NCI-H1417 (cell line): ENCODE data around the gene UBE2L6.

ENCODE experiments used
- DNase-seq, 3 experiments: peaks; one replicate each; lab custom pipeline; 2025; lab: John Stamatoyannopoulos, UW

UBE2L6 gene

DNA sequence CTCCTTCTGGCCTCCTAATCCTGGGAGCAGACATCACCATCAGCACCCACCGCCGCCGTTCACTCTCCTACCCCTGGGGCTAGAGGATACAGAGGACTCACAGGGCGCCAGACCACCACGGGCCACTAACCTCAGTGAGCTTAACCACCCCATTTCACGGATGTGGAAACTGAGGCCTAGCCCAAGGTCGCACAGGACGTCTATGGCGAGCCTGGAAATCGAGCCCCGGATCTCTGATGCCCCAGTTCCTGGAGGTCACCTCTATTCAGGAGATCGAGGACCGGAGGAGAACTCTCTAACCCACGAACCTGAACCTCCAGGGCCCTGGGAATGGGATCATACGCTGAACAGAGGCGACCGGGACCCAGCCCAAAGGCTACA lies 37.3 kb downstream of the UBE2L6 start:
- DNase-seq, result no peak

DNA sequence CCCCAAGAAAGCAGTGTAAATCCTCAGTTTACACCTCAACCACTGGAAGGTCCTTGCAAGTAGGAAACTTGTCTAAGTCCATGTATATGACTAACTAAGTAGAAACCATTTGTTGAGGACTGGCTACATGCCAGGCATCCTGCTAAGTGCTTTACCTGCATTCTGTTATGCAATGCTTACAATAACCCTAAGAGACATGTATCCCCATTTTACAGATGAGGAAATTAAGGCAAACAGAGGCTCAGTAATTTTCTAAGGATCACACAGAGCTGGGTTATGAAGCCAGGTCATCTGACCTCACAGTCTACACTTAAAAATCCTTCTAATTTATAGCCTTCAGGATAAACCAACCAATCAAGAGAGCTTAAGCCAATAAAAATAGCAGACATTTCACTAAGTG lies 38.5 kb downstream of the UBE2L6 start:
- DNase-seq, result no peak

DNA sequence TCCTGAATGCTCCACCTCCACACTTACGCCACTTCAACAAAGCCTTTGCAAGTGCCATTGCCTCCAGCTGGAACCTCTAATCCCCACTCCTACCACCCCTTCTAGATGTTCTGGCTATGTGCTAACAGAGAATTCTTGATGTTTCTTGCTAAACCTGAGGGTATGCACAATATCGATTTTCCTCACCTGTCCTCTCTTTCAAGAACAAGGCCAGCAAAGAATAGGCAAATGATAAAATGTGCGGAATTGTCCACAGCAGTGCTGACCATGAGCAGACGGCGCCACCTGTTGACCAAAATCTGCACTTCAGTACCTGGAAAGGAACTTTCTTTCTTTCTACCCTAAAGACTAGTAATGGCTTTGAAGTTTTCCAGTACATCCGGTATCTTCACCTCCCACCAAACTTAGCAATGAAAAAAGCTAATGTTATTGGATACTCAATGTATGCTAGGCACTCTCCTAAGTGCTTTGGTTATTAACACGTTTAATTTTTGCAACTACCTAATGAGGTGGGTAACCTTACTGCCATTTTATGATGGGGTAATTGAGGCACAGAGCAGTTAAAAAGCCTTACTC lies 40.3 kb downstream of the UBE2L6 start:
- peak; percentile 51 to 76 (median 68) for DNase-seq

DNA sequence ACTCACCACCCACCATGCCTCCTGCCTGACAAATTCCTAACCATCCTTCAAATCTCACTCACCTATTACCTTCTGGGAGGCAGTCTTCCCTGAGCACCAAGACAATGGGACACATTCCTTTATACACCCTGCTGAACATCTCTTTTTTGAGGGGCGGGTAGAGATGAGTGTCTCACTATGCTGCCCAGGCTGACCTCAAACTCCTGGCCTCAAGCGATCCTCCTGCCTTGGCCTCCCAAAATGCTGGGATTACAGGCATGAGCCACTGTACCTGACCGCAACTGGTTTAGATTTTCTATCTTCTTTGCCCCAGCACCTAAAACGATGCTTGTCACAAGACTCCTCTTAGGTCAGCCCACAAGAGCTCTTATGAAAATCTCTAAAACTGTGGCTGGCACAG lies 44.1 kb downstream of the UBE2L6 start:
- DNase-seq, result no peak

DNA sequence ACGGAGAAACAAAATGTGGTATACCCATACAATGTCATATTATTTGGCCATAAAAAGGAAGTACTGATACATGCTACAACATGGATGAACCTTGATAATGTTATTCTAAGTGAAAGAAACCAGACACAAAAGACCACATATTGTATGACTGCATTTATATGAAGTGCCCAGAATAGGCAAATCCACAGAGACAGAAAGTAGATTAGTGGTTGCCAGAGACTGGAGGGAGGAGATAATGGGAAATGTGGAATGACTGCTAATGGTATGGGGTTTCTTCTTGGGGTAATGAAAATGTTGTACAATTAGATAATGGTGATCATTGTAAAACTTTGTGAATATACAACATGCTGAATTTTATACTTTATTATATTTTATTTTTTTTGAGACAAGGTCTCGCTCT lies 46.4 kb downstream of the UBE2L6 start:
- no peak for DNase-seq

DNA sequence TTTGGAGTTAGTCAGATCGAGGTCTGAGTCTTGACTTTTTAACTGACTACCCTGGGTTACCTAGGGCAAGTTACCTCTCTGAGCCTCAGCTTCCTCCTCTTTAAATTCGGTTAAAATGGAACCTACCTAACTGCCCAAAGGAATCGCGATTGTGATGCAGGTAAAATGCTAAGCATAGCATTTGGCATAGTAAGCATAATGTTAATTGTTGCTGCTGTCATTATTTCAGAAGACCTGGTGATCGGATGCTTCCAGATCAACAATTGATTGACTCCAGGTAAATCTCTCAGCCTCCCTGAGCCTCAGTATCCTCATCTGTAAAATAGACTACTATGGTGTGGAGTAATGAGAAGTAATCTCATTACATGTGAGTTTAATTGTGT lies 51.4 kb downstream of the UBE2L6 start:
- no peak for DNase-seq

DNA sequence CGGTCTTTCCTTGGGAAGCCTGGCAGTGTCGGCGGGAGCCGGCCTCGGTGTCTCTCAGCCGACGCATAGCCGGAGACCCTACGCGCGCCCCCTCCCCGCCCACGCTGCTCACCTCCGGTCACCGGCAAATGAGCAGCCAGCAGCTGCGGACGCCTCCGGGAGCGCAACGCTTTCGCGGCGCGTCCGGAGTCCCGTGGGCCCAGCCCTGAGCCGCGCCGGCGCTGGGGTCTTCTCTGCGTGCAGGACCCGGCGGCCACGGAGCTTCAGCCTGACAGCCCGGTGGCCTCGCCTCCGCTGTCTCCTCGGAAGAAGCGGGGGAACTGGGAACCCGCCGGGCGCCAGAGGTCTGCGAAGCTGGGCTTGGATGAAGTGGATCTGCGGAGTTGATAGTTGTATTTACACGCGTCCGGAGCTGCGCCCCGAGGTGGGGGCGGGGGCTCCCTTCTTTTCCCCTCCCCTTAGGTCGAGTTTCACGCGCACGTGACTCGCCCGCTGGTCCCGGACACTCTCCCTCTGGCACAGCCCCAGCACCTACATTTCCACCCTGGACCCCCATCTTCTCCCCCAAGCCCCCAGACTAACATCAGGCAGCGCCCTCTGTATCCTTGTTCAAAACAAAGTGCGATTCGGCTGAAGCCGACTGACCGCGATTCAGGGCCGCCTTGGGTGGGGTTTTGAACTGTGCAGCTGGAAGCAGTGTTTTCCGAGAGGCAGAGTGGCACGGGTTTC lies 52.0 kb downstream of the UBE2L6 start, which contains the start of gene SLC43A1:
SLC43A1 (minus strand) TSS at position 371 of the 729 bp plus-strand sequence. CDS start 1,591 bp downstream, outside the sequence.
- DNase-seq, result peak; percentile 15 to 62 (median 62)

DNA sequence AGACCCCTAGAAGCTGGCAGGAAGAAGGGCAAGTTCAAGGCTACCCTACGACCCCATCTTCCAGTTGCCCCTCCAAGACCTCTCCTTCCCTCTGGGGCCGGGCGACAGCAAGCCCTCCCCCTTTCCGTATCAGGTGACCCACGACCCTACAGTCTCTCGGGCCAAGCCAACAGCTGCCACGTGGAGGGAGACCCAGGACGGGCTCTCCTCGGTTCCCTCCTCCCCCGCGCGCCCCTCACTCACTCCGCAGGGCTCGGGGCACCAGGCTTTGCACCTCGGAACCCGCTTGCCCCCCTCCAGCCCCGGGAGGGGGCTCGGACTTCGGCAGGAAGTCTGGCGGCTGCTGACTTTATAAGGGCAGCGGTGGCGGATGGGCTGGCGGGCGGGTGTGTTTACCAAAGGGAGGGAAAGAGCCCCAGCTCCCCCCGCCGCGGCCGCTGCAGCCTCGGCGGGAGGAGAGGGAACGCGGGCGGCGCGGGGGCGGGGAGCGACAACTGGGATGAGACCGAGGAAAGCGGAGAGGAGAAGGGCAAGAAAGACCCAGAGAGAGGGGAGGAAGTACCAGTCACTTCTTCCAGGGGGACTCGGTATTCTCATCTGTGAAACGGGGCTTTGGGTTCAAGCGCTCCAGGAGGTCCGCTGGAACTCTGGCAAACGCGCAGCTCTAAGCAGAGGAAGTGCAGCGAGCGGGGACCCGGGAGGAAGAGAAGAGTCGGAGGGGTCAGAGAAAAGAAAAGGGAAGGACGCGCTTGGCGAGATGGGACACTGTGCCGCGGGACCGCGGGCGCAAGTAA lies 52.7 kb downstream of the UBE2L6 start:
- peak; percentile 20 to 77 (median 73) for DNase-seq

DNA sequence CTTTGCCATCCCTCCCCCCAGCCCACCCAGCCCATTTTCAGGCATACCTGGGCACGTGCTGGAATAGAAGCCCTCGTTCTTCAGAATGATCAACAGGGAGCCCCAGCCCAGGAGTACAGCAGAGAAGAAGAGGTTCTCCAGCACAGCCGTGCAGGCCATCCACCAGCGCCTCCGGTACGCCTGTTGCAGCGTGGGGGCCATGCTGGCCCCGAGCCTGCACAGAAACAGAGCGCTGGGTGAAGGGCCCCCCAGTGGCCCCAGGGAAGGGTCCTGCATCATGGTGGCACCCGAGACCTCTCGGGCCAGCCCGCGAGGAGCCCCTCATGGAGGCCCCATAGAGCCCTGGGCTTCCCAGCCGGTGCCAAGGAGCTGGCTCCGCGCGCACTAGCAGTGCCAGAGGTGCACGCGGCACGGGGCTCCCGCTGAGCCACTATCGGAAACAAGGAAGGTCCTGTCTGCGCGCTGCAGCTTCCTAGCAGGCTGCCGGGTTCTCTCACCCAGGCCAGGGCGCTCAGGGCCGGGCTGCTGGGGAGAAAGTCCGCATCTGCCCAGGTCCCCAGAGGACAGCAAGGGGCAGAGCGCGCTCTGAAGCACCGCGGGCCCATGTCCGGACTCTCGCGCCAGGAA lies 53.4 kb downstream of the UBE2L6 start:
- DNase-seq, result peak in 2 of 3 experiments; percentile 69 to 70

DNA sequence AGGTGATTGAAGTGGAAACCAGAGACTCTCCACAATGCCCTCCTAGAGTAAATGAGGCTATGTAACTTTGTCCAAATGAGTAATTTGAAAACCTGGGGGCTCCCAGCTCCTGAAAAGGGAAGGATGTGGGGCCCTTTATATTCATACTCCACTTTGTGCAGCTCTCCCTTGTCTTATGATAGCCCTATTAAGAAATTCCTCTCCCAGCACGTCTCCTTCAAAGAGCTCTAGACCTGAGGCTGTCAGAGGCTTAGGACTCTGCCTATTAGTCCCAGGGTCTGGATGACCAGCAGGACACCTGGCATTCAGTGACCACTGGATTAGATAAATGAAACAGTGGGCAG lies 54.0 kb downstream of the UBE2L6 start:
- DNase-seq, result no peak

DNA sequence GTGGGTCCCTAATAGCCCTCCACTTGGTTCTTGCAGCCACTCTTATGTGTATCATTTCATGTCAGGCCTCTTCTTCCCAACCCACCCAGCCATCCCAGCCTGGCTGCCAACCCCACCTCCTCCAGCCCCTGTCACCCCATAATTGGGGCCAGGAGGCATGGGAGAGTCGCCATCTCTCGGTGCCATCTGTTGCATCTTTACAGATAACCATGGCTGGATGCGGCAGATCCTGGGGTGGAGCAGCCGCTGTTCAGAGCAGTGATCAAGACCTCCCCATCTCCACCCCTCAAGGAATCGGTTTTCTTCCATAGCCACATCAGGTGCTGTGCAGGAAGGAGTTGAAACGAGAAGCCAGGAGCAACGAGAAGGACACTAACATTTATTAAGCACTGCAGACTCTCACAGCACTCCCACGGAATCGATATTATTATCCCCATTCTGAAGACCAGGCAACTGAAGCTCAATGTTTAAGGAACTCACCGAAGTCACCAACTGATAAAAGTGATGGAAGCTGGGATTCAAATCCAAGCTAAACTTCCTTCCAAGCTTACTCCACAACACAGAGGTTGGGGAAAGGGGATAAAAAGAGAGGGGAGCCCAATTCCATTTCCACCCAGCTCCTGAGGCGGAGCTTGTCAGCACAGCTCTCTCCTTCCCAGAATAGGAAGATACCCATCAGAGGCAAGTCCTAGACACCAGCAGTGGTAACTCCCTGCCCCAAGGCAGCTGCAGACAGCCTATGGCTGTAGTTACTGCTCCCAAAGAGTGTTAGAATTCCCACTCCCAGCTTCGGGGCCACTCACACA lies 54.6 kb downstream of the UBE2L6 start:
- no peak for DNase-seq

DNA sequence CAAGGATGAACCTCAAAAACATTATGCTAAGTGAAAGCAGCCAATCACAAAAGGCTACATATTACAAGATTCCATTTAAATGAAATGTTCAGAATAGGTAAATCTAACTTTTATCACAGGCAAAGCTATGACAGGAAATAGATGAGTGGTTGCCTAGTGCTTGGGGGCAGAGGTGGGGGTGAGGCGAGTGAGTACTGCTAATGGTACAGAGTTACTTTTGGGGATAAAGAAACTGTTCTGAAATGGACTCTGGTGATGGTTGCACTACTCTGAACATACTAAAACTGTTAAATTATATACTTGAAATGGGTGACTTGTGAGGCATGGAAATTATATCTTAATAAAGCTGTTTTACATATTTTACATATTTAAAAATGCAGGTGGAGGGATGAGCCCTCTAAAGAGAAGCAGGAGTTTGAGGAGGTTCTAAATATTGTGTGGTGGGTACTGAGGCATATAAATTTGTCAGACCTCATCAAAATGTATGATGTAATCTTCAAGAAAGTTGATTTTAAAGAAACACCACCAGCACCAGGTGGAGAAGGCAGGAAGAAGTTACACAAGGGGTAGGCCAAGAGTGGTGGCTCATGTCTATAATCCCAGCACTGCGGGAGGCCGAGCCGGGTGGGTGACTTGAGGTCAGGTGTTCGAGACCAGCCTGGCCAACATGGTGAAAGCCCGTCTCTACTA lies 55.6 kb downstream of the UBE2L6 start:
- no peak for DNase-seq

DNA sequence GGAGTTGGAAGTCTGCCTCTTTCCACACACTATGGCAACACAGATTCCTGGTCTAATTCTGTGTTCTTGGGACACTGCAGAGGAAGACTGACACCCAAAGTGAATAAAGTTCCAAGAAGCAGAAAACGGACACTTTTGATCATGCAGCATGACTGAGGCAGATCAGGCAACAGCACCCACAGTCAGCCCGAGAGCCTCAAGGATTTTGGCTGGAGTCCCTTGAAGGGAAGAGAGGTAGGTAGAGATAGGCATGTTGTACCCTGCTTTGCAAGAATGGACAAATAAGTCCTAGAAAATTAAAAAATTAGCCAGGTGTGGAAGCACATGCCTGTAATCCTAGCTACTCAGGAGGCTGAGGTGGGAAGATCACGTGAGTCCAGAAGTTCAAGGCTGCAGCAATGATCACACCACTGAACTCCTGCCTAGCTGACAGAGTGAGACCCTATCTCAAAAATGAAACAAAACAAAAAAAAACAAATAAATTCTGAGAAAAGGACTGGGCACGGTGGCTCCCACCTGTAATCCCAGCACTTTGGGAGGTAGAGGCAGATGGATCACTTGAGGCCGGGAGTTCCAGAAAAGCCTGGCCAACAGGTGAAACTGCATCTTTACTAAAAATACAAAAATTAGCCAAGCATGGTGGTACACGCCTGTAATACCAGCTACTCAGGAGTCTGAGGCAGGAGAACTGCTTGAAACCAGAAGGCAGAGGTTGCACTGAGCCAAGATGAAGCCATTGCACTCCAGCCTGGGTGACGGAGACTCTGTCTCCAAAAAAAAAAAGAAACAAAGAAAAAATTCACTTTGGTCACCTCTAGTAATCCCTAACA lies 58.9 kb downstream of the UBE2L6 start:
- no peak for DNase-seq

DNA sequence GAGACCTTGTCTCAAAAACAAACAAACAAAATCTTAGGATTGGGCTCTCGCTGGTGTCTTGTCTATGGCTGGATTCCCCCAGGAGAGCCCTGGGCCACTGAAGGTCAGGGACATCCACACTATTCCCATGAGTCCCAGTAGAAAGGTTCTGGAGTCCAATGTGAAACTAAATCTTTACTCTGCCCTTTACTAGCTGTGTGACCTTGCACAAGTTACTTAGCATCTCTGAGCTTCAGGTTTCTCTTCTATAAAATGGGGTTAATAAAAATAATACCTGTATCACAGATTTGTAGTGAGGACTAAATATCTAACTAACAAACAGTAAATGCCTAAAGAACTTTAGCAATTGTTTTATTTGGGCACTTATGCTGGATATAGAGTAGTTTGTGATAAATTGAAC lies 61.0 kb downstream of the UBE2L6 start:
- no peak for DNase-seq

DNA sequence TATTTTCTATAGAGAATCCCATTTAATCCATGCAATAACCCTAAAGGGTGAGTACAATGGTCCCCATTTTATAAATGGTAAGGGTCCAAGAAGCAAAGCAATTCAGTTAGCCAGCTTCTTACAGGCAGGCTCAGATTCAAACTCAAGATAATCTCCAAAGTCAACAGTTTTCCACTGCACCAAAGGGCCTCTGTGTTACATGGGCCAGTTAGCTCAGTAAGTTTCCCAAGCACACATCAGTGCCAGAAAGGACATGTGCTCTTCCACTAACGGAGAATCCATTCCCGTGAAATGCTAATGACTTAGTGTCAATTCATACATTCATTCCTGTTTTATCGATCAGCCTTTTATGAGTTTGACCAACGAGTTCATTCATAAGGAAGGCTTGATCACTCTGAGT lies 63.0 kb downstream of the UBE2L6 start:
- DNase-seq, result no peak

DNA sequence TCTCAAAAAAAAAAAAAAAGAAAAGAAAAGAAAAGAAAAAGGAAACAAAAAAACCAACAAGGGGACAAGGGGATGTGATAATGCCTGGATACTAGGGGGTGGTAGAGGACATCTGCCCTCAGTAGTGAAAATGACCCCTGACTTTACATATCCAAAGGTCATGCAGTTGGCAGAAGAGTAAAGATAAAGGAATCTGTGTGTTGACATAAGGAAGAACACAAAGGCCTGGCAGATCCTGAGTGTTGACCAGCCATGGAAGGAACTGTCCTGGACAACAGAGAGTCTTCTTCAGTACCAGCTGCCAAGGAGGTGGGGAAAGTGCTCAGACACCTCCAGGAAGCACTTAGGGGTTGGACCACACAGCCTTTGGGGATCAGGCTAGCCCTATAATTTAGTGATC lies 64.6 kb downstream of the UBE2L6 start:
- DNase-seq, result no peak

DNA sequence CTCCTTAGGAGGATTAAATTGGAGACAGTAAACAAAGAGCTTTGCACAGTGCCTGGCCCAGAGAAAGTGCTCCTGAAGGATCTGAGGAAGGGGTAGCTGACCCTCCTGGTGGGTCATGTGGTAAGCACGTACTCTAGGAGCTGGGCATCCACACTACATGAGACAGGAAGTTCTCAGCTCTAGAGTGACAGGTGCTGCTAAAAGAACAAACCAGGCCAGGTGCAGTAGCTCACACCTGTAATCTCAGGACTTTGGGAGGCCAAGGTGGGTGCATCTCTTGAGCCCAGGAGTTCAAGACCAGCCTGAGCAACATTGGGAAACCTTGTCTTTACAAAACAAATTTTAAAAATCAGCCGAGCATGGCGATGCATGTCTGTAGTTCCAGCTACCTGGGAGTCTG lies 65.1 kb downstream of the UBE2L6 start:
- DNase-seq, result no peak

DNA sequence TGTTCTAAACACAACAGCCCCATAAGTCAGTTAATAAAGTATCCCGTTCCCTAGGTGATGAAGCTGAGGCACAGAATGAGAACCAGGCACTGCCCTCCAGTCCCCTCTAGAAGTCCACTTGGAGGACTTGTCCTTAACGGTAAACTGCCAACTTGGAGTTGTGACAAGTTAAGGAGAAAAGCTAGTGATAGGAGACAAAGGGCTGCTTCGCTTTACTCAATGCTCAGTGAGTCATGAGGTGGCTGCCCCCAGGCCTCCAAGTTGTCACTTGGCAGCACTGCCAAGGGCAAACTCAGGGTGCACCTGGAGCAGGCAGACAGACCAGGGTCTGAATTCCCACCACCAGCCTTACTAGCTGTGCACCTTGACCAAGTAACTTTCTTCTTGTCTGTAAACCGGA lies 65.5 kb downstream of the UBE2L6 start:
- DNase-seq, result no peak
